Stomach (tissue), 9 donors: ENCODE measurements around the gene ACKR3. TPM values are rescaled to one million over a fixed set of nuclear protein-coding genes. Genes with fewer than 3 reads are reported as not detected.

Experiments used
- DNase-seq, 2 donors: peaks; one replicate each; pipeline versions ENCODE4 v3.0.0 to v3.0.0-alpha.2; 2013 to 2019
- H3K27ac ChIP-seq, 5 donors: fragments of 200-600 bp in 4 of 5; sonication (generic) in 4 of 5; one replicate each; pipeline ENCODE4 v1.5.1; 2013 to 2019; ENCODE audit warnings: mild to moderate bottlenecking in 1 of 5, moderate library complexity in 1 of 5
- H3K27me3 ChIP-seq, 3 donors: fragments of 200-600 bp; sonication (generic); one replicate each; pipeline ENCODE4 v1.5.1; 2017 to 2019; ENCODE audit warnings: mixed run types in 1 of 3
- H3K36me3 ChIP-seq, 4 donors: fragments of 200-600 bp; sonication (generic); 1 replicate in 3 of 4; 2 replicates in 1 of 4; pipeline ENCODE4 v1.5.1; 2016 to 2019
- H3K4me1 ChIP-seq, 4 donors: fragments of 200-600 bp; sonication (generic); one replicate each; pipeline ENCODE4 v1.5.1; 2016 to 2019
- H3K4me3 ChIP-seq, 4 donors: fragments of 200-600 bp; sonication (generic) in 3 of 4; one replicate each; pipeline ENCODE4 v1.5.1; 2016 to 2019; ENCODE audit warnings: mild to moderate bottlenecking in 1 of 4
- H3K9me3 ChIP-seq, 4 donors: fragments of 200-600 bp; sonication (generic); one replicate each; pipeline ENCODE4 v1.5.1; 2016 to 2019
- CTCF ChIP-seq, 7 experiments: fragments of 450-650 bp in 4 of 7; fragments of 200-600 bp in 3 of 7; sonication (generic) in 3 of 7; IDR thresholded peaks; one replicate each; pipeline ENCODE4 v1.5.1; 2016 to 2019; ENCODE audit warnings: antibody characterized with exemption in 7 of 7, control low read depth in 2 of 7, mild to moderate bottlenecking in 1 of 7
- EP300 ChIP-seq: sonication (generic); formaldehyde crosslinking; IDR thresholded peaks from one replicate; pipeline ENCODE4 v1.6.1; 2017; ENCODE audit warnings: antibody characterized with exemption
- POLR2A ChIP-seq, 4 donors: fragments of 450-650 bp; IDR thresholded peaks; one replicate each; pipeline ENCODE4 v1.6.1; 2016; ENCODE audit warnings: antibody characterized with exemption in 4 of 4, control low read depth in 2 of 4, mild to moderate bottlenecking in 1 of 4, moderate library complexity in 1 of 4
- POLR2AphosphoS5 ChIP-seq, 3 donors: sonication (generic); formaldehyde crosslinking; IDR thresholded peaks; one replicate each; pipeline ENCODE4 v1.6.1; 2016; ENCODE audit warnings: antibody characterized with exemption in 3 of 3
- WGBS, 5 donors: extraction: QIAGEN DNeasy Blood & Tissue Kit in 3 of 5; methylation state at CpG; one replicate each; pipeline versions ENCODE4 v1.1.5 to v1.1.7; 2013 to 2018; 5-methylcytosine and 5-hydroxymethylcytosine counted together
- intact Hi-C: fragments of 100-400 bp; cut with DNase I; formaldehyde crosslinking; loops from one replicate; pipeline ENCODE4 v1.15.1; 2023; ENCODE audit warnings: low total_unique reads
- polyA plus RNA-seq, 3 donors: library from polyadenylated mRNA; stranded (reverse); fragments of 200-250 nt; gene quantifications; one replicate each; pipeline ENCODE4 v1.2.3, GENCODE V29; 2013
- total RNA-seq, 5 donors: library from RNA; depleted of rRNA; stranded (reverse); fragments of >200 nt; gene quantifications; one replicate each; pipeline versions ENCODE4 v1.1.0 to v1.2.3, GENCODE V29; 2014 to 2016
- donor health status: healthy with polysubstance abuse.
- donor health status: Bipolar disorder and iron deficiency.
- donor health status: healthy.

Gene ACKR3
- total and polyA plus RNA-seq, 8 donors, result 5.0 to 35.0 (median 10.4) TPM

- H3K27me3 ChIP-seq, result no peaks in the 10 kb centered on the region
- intact Hi-C loops, result no loop called here
- WGBS, 5 donors, result 81 to 100% (median 87%) methylated on average over 1 to 5 of the region's 5 CpGs
- H3K4me3 ChIP-seq, result no peak overlapping the region
- H3K4me1 ChIP-seq, result peaks cover 9 to 47% (median 21%) of the 10 kb centered on the region in 4 donors
- TF ChIP-seq POLR2AphosphoS5 (IDR thresholded peaks at IDR 0.05) (no peak), EP300 (no peak)
- H3K27ac ChIP-seq, result no peak overlapping the region
- DNase-seq, result peak in 1 of 2 donors; percentile 13
- peaks cover 14 to 28% (median 26%) of the 10 kb centered on the region in 4 donors for H3K36me3 ChIP-seq
- H3K9me3 ChIP-seq, result no peaks in the 10 kb centered on the region
These were observed 13.3 kb downstream of the ACKR3 start for GRCh38 chr2:236582968-236583367.

DNA sequence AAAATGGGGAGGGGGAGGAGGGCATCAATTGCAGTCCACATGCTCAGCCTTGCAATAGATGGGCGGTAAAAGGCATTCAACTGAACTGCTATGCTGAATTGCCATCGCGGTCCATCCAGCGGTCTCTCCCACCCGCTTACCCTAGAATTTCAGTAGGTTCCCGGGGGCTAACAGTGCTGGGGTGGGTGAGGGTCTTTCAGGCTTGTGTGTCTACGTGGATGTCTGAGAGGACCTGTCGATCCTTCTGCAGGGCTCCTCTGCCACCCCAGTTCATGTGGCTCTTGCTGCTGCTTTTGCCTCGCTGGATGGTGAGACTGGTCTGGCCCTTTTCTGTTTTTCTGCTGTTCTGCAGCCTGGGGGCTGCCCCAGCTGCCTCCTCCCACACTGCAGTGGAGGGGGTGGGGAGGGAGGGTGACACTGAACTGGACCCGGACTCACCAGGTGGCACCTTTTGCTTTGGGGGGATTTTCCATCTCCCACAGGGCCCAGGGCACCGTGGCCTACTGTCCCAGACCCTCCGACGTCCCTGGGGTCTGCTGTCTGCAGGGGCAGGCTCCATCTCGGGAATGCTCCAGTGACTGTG, 14.1 kb downstream of the ACKR3 start:
- WGBS, 5 donors, result 88 to 94% (median 93%) methylated on average over 14 of the region's 14 CpGs
- TF ChIP-seq CTCF (IDR thresholded peaks at IDR 0.05) (no peak), EP300 (no peak), POLR2AphosphoS5 (IDR thresholded peaks at IDR 0.05) (no peak), POLR2A (IDR thresholded peaks at IDR 0.05) (no peak)
- Histone ChIP-seq H3K27ac (no peak overlapping the region), H3K4me3 (no peak overlapping the region), H3K4me1 (peaks cover 5 to 40% (median 16%) of the 10 kb centered on the region in 4 donors), H3K36me3 (peaks cover 14 to 28% (median 26%) of the 10 kb centered on the region in 4 donors), H3K9me3 (no peaks in the 10 kb centered on the region), H3K27me3 (no peaks in the 10 kb centered on the region)
- intact Hi-C loops, result no loop called here
- no peak for DNase-seq

DNA sequence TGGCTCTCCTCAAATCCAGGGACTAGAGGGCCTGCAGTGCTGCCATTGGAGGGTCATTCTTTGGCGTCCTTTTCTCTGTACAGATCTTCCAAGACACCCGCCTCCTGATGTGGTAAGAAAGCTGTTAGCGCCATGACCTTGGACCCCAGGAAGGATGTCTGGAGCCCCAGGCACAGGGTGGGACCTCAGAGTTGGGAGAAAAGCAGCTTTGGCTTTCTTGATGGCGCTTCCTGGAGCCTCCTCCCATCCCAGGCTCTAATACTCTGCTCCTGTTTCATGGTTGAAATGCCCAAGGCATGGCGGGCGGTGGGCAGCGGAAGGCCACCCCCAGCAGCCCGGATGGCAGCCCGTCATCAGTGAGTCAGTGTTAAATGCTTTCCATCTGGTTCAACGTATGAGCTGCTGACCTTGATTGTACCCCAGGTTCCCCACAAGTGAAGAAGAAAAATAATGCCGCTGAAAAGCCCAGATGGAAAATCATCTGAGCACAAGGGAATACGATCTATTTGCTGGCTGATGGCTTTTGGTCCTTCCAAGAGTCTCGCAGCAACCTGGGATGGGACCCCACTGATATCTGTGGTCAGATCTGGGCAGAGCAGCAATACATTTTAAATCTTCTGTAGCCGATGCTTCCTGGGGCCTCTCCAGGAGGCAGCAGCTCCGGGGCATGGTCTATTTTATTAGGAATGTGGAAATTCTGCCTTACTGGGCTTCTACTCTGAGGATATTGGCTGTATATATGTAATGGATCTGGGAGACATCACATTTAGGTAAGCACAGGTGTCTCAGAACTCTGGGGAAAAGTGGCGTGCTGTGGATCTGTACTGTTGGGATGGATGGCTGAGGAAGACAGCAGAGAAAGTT, 15.1 kb downstream of the ACKR3 start:
- intact Hi-C loops, result no loop called here
- H3K27me3 ChIP-seq, result no peaks in the 10 kb centered on the region
- H3K9me3 ChIP-seq, result no peaks in the 10 kb centered on the region
- no peak overlapping the region for H3K27ac ChIP-seq
- no peak overlapping the region for H3K4me3 ChIP-seq
- H3K4me1 ChIP-seq, result peaks cover 0 to 29% (median 6%) of the 10 kb centered on the region in 4 donors
- peak in 1 of 2 donors; percentile 19 for DNase-seq
- WGBS, 5 donors, result 93 to 95% (median 94%) methylated on average over 16 of the region's 16 CpGs
- TF ChIP-seq POLR2A (IDR thresholded peaks at IDR 0.05) (no peak), EP300 (no peak), CTCF (IDR thresholded peaks at IDR 0.05) (no peak), POLR2AphosphoS5 (IDR thresholded peaks at IDR 0.05) (no peak)
- H3K36me3 ChIP-seq, result peaks cover 14 to 28% (median 26%) of the 10 kb centered on the region in 4 donors

GRCh38 chr2:236585966-236586365, 16.3 kb downstream of the ACKR3 start:
- intact Hi-C loops, result no loop called here

More at GRCh38 chr2:236585966-236586365, 16.3 kb downstream of the ACKR3 start:
- Histone ChIP-seq H3K27me3 (no peaks in the 10 kb centered on the region), H3K4me1 (peaks cover 0 to 18% (median 5%) of the 10 kb centered on the region in 4 donors), H3K27ac (no peak overlapping the region), H3K9me3 (no peaks in the 10 kb centered on the region), H3K36me3 (peaks cover 7 to 22% (median 17%) of the 10 kb centered on the region in 4 donors), H3K4me3 (no peak overlapping the region)
- TF ChIP-seq CTCF (IDR thresholded peaks at IDR 0.05) (no peak), EP300 (no peak), POLR2A (IDR thresholded peaks at IDR 0.05) (no peak), POLR2AphosphoS5 (IDR thresholded peaks at IDR 0.05) (no peak)
- WGBS, 5 donors, result 85 to 95% (median 91%) methylated on average over 5 of the region's 5 CpGs
- no peak for DNase-seq
